ENCODE measurements around the gene WFIKKN2. TPM values are rescaled to one million over a fixed set of nuclear protein-coding genes. Genes with fewer than 3 reads are reported as not detected.

WFIKKN2 gene
- total RNA-seq, 1 donor from 2014 or later = 0.69 TPM

DNA sequence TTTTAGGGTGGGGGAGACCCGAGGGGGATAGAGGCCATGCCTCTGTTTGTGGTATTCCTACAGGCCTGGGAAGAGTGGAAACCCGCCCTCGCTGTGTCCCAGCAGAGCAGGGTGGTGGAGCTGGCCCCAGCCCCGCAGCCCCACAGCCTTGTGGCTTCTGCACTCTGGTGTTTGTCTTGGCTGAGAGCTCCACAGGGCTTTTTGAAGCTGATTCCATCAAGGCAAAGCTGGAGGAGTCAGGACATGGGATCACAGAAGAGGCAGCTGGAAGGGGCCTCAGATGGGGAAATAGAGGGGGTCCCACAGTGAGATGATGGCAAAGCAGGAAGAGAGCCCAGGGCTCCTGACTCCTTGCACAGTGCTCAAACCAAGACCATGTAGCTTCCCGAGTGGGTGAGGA lies 5.0 kb upstream of the WFIKKN2 start:
- TF ChIP-seq, protein P1, sequence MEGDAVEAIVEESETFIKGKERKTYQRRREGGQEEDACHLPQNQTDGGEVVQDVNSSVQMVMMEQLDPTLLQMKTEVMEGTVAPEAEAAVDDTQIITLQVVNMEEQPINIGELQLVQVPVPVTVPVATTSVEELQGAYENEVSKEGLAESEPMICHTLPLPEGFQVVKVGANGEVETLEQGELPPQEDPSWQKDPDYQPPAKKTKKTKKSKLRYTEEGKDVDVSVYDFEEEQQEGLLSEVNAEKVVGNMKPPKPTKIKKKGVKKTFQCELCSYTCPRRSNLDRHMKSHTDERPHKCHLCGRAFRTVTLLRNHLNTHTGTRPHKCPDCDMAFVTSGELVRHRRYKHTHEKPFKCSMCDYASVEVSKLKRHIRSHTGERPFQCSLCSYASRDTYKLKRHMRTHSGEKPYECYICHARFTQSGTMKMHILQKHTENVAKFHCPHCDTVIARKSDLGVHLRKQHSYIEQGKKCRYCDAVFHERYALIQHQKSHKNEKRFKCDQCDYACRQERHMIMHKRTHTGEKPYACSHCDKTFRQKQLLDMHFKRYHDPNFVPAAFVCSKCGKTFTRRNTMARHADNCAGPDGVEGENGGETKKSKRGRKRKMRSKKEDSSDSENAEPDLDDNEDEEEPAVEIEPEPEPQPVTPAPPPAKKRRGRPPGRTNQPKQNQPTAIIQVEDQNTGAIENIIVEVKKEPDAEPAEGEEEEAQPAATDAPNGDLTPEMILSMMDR (IDR thresholded peaks at IDR 0.05) = no peak
- ATAC-seq (no peak), DNase-seq (no peak)
- intact Hi-C loops (cut with DNase I) = no loop called here
- no peaks in the 10 kb centered on the region for H3K9me3 ChIP-seq
- H3K4me3 ChIP-seq = no peak overlapping the region
- H3K4me1 ChIP-seq = peaks cover 8% of the 10 kb centered on the region
- H3K27me3 ChIP-seq = no peaks in the 10 kb centered on the region
- H3K27ac ChIP-seq = no peak overlapping the region
- H3K36me3 ChIP-seq = no peaks in the 10 kb centered on the region

DNA sequence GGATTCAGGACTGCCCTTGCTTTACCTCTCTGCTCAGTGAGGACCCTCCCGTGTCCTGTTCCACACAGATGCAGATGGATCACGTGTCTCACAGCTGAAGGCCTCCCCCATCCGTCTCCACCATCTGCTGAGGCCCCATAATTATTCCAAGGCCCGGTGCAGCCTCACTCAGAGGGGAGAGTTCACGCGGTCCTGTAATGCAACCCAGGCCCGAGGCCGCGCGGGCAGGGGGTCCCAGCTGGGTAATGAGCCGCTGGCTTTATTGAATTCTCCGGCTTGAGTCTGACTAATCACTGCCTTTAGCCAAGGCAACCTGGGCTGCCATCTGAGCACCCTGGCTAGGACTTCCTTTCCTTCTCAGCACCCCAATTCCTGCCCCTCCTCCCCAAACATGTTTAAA lies 4.4 kb upstream of the WFIKKN2 start:
- no peak for DNase-seq
- H3K4me1 ChIP-seq = peaks cover 9% of the 10 kb centered on the region

DNA sequence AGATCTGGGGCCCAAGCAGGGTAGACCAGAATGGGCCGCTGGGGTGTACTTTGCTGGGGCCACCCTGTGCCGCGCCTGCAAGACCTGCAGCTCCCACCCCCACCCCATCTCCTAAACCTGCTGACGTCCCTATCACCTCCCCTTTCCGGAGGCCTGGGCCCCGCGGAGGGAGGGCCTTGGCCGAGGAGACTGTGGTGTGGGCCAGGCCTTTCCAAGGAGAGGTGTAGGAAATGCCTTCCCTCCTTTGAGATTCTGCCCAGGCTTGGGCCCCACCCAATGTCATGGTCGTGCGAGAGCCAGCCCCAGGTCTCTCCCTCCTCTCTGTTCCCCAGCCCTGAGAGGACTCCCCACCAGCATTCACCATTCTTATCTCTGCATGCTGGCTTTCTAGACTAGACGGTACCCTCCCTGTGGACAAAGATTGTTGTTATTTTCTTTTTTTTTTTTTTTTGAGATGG lies 3.9 kb upstream of the WFIKKN2 start:
- TF ChIP-seq, protein P1 (IDR thresholded peaks at IDR 0.05) = no peak
- DNase-seq = no peak
- Histone ChIP-seq H3K27me3 (no peaks in the 10 kb centered on the region), H3K4me1 (peaks cover 9% of the 10 kb centered on the region), H3K9me3 (no peaks in the 10 kb centered on the region), H3K36me3 (no peaks in the 10 kb centered on the region), H3K27ac (no peak overlapping the region), H3K4me3 (no peak overlapping the region)
- intact Hi-C loops (cut with DNase I) = no loop called here
- peak; percentile 19 for ATAC-seq

More for the DNA sequence above, 4.4 kb upstream of the WFIKKN2 start:
- ATAC-seq = no peak
- H3K27me3 ChIP-seq = no peaks in the 10 kb centered on the region
- H3K36me3 ChIP-seq = no peaks in the 10 kb centered on the region
- TF ChIP-seq, protein P1 (IDR thresholded peaks at IDR 0.05) = no peak
- no peaks in the 10 kb centered on the region for H3K9me3 ChIP-seq
- no peak overlapping the region for H3K4me3 ChIP-seq
- intact Hi-C loops (cut with DNase I) = no loop called here
- no peak overlapping the region for H3K27ac ChIP-seq

DNA sequence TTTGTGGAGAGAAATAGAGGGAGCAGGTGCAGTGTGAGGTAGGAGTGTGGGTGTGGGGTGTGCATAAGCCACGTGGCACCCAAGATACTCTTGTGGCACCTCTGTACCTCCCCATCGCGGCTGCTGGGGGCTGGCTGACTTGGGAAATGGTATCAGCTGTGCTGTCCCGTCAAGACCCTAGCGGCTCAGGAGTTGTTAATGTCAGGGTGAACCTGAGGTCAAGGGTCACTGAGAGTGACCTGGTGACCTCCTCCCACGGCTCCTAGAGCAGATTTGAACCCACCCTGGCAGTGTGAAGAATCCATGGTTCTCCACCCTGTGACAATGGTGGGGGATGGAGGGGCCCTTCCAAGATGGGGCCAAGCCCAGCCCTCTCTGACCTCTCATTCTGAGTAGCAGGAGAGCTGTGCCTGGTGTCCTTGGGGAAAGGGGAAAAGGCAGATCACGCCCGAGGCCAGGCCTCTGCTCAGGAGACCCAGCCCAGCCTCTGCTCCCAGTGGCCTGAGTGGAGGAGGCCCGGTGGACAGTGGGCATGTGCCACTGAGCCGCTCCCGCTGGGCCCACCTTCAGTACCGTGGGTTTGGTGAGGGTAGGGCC lies 3.0 kb upstream of the WFIKKN2 start:
- DNase-seq (no peak), ATAC-seq (no peak)

DNA sequence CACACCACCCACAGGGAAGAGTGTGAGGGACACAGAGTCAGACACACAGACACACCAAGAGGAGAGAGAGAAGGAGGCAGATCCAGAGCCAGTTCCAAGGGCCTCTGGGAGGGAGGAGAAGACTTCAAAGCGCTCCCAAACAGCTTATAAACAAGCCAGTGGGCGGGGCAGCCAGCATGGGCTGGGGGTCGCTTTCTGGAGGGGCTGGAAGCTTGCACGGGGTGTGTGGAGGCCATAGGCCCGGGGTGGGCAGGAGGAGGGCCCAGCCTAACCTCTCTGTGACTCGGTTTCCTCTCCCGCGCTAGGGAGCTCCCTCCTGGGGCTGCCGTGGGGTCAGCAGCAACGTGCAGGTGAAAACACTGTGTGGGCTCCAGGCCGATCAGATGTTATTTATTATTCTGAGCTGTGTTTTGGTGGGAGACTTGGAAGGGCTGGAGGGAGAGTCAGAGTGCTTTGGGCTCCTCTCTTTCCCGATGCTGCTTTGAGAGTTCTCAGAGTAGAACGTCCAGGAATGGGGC lies 2.5 kb upstream of the WFIKKN2 start:
- DNase-seq (no peak), ATAC-seq (no peak)
- no peak overlapping the region for H3K27ac ChIP-seq
- H3K4me3 ChIP-seq = no peak overlapping the region
- intact Hi-C loops (cut with DNase I) = no loop called here
- H3K27me3 ChIP-seq = no peaks in the 10 kb centered on the region
- H3K36me3 ChIP-seq = no peaks in the 10 kb centered on the region
- TF ChIP-seq, protein P1 (IDR thresholded peaks at IDR 0.05) = no peak
- H3K9me3 ChIP-seq = no peaks in the 10 kb centered on the region
- H3K4me1 ChIP-seq = peaks cover 9% of the 10 kb centered on the region

More for the DNA sequence above, 3.0 kb upstream of the WFIKKN2 start:
- intact Hi-C loops (cut with DNase I) = no loop called here
- Histone ChIP-seq H3K27ac (no peak overlapping the region), H3K9me3 (no peaks in the 10 kb centered on the region), H3K4me1 (peaks cover 9% of the 10 kb centered on the region), H3K27me3 (no peaks in the 10 kb centered on the region), H3K4me3 (no peak overlapping the region), H3K36me3 (no peaks in the 10 kb centered on the region)
- TF ChIP-seq, protein P1 (IDR thresholded peaks at IDR 0.05) = no peak

All from upper lobe of right lung (tissue), 1 donor.